Chondrocyte (in vitro differentiated cells): ENCODE results near the gene NXPH2. TPM values are rescaled to one million over a fixed set of nuclear protein-coding genes. Genes with fewer than 3 reads are reported as not detected.

Experiments
- DNase-seq: peaks from one replicate; pipeline ENCODE4 v3.0.0; 2021; ENCODE audit warnings: mixed read lengths, low spot score
- H3K27ac Mint-ChIP-seq: one replicate; pipeline ENCODE4 v1.8.0; 2021; ENCODE audit warnings: mild to moderate bottlenecking, moderate library complexity, mixed read lengths; ENCODE audit not compliant: unreplicated experiment
- H3K27me3 Mint-ChIP-seq: 2 replicates; pipeline ENCODE4 v1.8.0; 2021; ENCODE audit warnings: low read depth, mixed read lengths
- H3K36me3 Mint-ChIP-seq: 2 replicates; pipeline ENCODE4 v1.8.0; 2021; ENCODE audit warnings: low read depth, mixed read lengths
- H3K4me1 Mint-ChIP-seq: 2 replicates; pipeline ENCODE4 v1.8.0; 2021; ENCODE audit warnings: low read depth, mild to moderate bottlenecking, mixed read lengths
- H3K4me3 Mint-ChIP-seq: one replicate; pipeline ENCODE4 v1.8.0; 2021; ENCODE audit warnings: mild to moderate bottlenecking, moderate library complexity, mixed read lengths; ENCODE audit not compliant: unreplicated experiment
- H3K9me3 Mint-ChIP-seq: 2 replicates; pipeline ENCODE4 v1.8.0; 2021; ENCODE audit warnings: low read depth, mixed read lengths
- total RNA-seq: library from RNA; stranded (reverse); gene quantifications from 3 replicates; pipeline ENCODE4 v1.2.1, GENCODE V29; 2021
- TF ChIP-seq, protein P1 (sequence below): fragments of 200-600 bp; sonication (generic); IDR thresholded peaks from 2 replicates; pipeline ENCODE4 v1.5.0; 2021; ENCODE audit warnings: antibody characterized with exemption, mild to moderate bottlenecking, moderate library complexity

Gene NXPH2
- total RNA-seq, 1 donor from 2014 or later, result not detected

DNA sequence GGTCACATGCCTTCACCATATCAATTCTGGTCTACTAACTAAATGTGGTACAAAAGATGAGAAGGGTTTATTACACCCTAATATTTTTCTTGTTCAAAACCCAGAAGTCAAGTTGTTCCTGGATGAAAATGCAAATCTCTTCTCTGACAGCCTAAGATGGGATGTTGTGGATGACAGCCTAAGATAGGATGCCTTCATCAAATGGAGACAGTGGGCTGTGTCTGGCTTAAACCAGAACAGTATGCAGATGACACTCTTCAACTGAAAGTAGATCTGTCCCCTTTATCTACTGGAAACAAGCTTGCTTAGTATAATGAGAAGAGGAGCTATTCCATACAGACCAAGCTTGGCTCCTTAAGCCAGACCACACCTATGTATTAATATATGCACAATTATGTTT is 17.7 kb downstream of the NXPH2 start:
- Mint-ChIP-seq H3K9me3 (no peaks in the 10 kb centered on the region), H3K27ac (no peak overlapping the region), H3K27me3 (peaks cover 28% of the 10 kb centered on the region), H3K4me1 (no peaks in the 10 kb centered on the region), H3K36me3 (no peaks in the 10 kb centered on the region), H3K4me3 (no peak overlapping the region)
- no peak for DNase-seq
- TF ChIP-seq, protein P1, sequence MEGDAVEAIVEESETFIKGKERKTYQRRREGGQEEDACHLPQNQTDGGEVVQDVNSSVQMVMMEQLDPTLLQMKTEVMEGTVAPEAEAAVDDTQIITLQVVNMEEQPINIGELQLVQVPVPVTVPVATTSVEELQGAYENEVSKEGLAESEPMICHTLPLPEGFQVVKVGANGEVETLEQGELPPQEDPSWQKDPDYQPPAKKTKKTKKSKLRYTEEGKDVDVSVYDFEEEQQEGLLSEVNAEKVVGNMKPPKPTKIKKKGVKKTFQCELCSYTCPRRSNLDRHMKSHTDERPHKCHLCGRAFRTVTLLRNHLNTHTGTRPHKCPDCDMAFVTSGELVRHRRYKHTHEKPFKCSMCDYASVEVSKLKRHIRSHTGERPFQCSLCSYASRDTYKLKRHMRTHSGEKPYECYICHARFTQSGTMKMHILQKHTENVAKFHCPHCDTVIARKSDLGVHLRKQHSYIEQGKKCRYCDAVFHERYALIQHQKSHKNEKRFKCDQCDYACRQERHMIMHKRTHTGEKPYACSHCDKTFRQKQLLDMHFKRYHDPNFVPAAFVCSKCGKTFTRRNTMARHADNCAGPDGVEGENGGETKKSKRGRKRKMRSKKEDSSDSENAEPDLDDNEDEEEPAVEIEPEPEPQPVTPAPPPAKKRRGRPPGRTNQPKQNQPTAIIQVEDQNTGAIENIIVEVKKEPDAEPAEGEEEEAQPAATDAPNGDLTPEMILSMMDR, result no peak

DNA sequence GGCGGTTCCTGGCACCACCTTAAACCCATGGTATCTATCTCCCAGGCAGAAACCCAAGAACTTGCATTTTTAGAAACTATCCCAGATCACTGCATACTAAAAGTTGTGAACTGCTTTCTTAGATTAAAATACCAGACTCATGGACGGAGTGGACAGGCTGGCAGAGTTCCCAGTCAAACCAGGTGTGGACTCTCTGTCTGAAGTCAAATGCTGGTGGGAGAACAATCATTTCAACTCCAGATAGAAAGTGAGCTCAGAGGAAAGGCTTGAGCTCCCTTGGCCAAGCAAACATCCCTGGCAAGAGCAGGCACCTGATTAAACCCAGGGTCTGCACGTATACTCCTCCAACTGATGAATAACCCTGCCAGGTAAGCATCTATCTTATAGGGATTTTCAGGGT is 19.5 kb downstream of the NXPH2 start:
- TF ChIP-seq, protein P1, result no peak
- H3K27me3 Mint-ChIP-seq, result peaks cover 26% of the 10 kb centered on the region
- DNase-seq, result no peak
- H3K9me3 Mint-ChIP-seq, result no peaks in the 10 kb centered on the region
- no peaks in the 10 kb centered on the region for H3K36me3 Mint-ChIP-seq
- H3K27ac Mint-ChIP-seq, result no peak overlapping the region
- H3K4me3 Mint-ChIP-seq, result no peak overlapping the region
- H3K4me1 Mint-ChIP-seq, result no peaks in the 10 kb centered on the region

DNA sequence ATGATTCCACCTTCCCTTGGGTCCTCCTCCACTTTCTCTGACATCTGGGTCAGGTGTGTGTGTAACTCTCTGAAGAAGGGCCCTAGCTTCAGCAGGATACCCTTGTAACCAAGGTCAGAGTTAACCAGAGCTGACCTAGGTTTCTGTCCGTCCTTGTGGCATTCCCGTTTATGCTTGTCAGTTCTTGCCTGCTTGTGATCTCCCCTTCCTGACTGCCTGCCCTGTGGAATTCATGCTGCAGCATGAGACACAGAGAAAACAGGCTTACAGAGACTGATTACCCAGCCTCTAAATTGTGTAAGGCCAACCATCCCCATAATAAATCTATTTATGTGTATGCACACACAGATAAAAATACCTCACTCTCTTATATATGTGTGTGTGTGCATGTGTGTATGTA is 22.8 kb downstream of the NXPH2 start:
- TF ChIP-seq, protein P1, result no peak
- H3K36me3 Mint-ChIP-seq, result peaks cover 4% of the 10 kb centered on the region
- no peak for DNase-seq
- H3K4me1 Mint-ChIP-seq, result no peaks in the 10 kb centered on the region
- peaks cover 9% of the 10 kb centered on the region for H3K9me3 Mint-ChIP-seq
- peaks cover 14% of the 10 kb centered on the region for H3K27me3 Mint-ChIP-seq
- no peak overlapping the region for H3K27ac Mint-ChIP-seq
- H3K4me3 Mint-ChIP-seq, result no peak overlapping the region

DNA sequence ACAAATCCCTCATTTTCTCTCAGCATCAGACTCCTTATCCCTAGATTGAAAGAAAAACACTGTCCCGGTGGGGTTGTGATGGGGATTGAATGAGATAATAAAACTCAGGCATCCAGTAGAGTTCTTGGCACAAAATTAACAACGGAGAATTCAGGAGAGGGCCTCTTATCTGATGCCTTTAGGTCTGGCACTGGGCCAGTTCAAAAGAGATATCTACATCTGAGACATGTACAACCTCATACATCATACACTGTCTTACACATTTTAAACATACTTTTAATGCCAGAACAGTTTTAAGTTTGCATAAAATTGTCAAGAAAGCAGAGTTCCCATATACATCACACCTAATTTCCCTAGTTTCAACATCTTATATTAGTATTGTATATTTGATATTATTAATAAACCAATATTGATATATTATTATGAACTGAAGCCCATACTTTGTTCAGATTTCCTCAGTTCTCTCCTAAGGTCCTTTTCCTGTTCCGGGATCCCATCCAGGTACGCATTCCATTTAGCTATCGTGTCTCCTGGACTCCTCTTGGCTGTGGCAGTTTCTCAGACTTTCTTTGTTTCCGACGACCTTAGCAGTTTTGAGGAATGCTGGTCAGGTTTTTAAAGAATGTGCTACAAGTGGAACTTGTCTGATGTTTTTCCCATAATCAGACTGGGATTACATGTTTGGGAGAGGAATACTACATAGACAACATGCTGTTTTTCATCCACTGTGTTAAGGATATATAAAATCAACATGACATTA is 27.8 kb downstream of the NXPH2 start:
- peaks cover 4% of the 10 kb centered on the region for H3K36me3 Mint-ChIP-seq
- no peak for DNase-seq
- no peaks in the 10 kb centered on the region for H3K4me1 Mint-ChIP-seq
- H3K4me3 Mint-ChIP-seq, result no peak overlapping the region
- no peak overlapping the region for H3K27ac Mint-ChIP-seq
- H3K9me3 Mint-ChIP-seq, result peaks cover 9% of the 10 kb centered on the region
- peaks cover 2% of the 10 kb centered on the region for H3K27me3 Mint-ChIP-seq
- TF ChIP-seq, protein P1, result no peak

DNA sequence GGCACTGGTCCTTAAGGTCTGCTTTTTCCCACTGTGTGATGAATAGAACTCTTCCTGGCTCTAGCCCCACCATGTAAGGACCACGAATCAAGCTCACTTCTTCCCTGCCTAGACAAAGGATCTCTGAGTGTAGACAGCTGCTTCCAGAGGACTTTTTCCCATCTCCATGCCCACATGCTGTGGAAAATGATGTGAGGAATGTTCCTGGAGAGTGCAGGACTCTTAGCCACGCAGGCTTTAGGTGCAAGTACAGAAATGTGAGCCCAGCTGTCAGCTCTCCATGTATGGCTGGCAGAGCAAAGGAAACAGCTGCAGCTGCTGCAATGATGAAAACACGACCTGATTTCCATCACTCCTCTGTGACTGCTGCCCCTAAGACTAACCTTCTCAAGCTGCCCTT is 35.5 kb downstream of the NXPH2 start:
- peaks cover 9% of the 10 kb centered on the region for H3K27me3 Mint-ChIP-seq
- H3K4me1 Mint-ChIP-seq, result no peaks in the 10 kb centered on the region
- no peak for DNase-seq
- H3K27ac Mint-ChIP-seq, result no peak overlapping the region
- TF ChIP-seq, protein P1, result no peak
- H3K4me3 Mint-ChIP-seq, result no peak overlapping the region
- no peaks in the 10 kb centered on the region for H3K9me3 Mint-ChIP-seq
- H3K36me3 Mint-ChIP-seq, result no peaks in the 10 kb centered on the region
